Endothelial cell of umbilical vein (primary cell): Measurements from ENCODE around the gene TSHZ3. TPM values are rescaled to one million over a fixed set of nuclear protein-coding genes. Genes with fewer than 3 reads are reported as not detected.

Source experiments
- BruUV-seq: library from RNA; stranded (reverse); fragments of 400-500 nt; replicated peaks from 2 replicates; lab custom pipeline; 2021; lab: Mats Ljungman, UMichigan
- CTCF ChIA-PET: fragments of 300-600, 350-600 bp; sonication (Branson Sonifier 250); formaldehyde crosslinking; loops from one replicate; lab custom pipeline; 2021; ENCODE audit warnings: antibody characterized with exemption, inconsistent platforms; lab: Charles Lee
- POLR2A ChIA-PET: fragments of 300-600, 350-600 bp; sonication (Branson Sonifier 250); formaldehyde crosslinking; loops from one replicate; lab custom pipeline; 2021; ENCODE audit warnings: antibody characterized with exemption, inconsistent platforms; lab: Charles Lee
- DNase-seq: peaks from one replicate; pipeline ENCODE4 v3.0.0-alpha.2; 2011; ENCODE audit warnings: low read depth, low spot score
- FAIRE-seq: peaks from 2 replicates; lab custom pipeline; 2011; peaks lifted over from hg19 to GRCh38; lab: Jason Lieb, UNC
- H2AFZ ChIP-seq: 2 replicates; pipeline ENCODE4 v1.6.0; 2012; ENCODE audit warnings: low read depth, low read length, control low read depth, inconsistent platforms
- H3K27ac ChIP-seq: 2 replicates; pipeline ENCODE4 v1.5.1; 2011; ENCODE audit warnings: low read depth, mild to moderate bottlenecking, control low read depth, low read length, moderate library complexity; ENCODE audit not compliant: insufficient read depth
- H3K27me3 ChIP-seq, 2 experiments: 2 replicates each; pipeline versions ENCODE4 v1.6.0 to v1.6.1; 2011; ENCODE audit warnings: low read length in 2 of 2, mixed read lengths in 1 of 2; ENCODE audit not compliant: control insufficient read depth in 2 of 2, insufficient read depth in 2 of 2
- H3K36me3 ChIP-seq, 2 experiments: 2 replicates in 1 of 2; 3 replicates in 1 of 2; pipeline ENCODE4 v1.5.1; 2011; ENCODE audit warnings: low read length in 2 of 2, mild to moderate bottlenecking in 1 of 2, moderate library complexity in 1 of 2; ENCODE audit not compliant: control insufficient read depth in 2 of 2, insufficient read depth in 2 of 2; ENCODE audit errors: extremely low read depth in 1 of 2
- H3K4me1 ChIP-seq: 3 replicates; pipeline ENCODE4 v1.5.1; 2011; ENCODE audit warnings: mild to moderate bottlenecking, low read length; ENCODE audit not compliant: control insufficient read depth, insufficient read depth; ENCODE audit errors: extremely low read depth
- H3K4me2 ChIP-seq: 2 replicates; pipeline ENCODE4 v1.6.1; 2011; ENCODE audit warnings: low read length, control low read depth, mixed read lengths; ENCODE audit not compliant: insufficient read depth
- H3K4me3 ChIP-seq, 3 experiments: fragments of 200-600 bp in 1 of 3; sonication (generic), shearing (Covaris generic) in 1 of 3; replicated peaks in 1 of 3; 2 replicates each; pipeline ENCODE4 v1.5.1; 2011 to 2016; ENCODE audit warnings: control low read depth in 3 of 3, low read length in 3 of 3, mild to moderate bottlenecking in 2 of 3, inconsistent platforms in 1 of 3, low read depth in 1 of 3, moderate library complexity in 1 of 3; ENCODE audit not compliant: insufficient read depth in 1 of 3
- H3K79me2 ChIP-seq: 2 replicates; pipeline ENCODE4 v1.6.0; 2012; ENCODE audit warnings: low read length, inconsistent platforms; ENCODE audit not compliant: control insufficient read depth, insufficient read depth
- H3K9ac ChIP-seq: replicated peaks from 2 replicates; pipeline ENCODE3; 2011; ENCODE audit warnings: low read length, control low read depth; ENCODE audit not compliant: insufficient read depth; ENCODE audit errors: extremely low read depth
- H3K9me1 ChIP-seq: replicated peaks from 3 replicates; pipeline ENCODE4 v1.6.0; 2011; ENCODE audit warnings: mild to moderate bottlenecking, low read length; ENCODE audit not compliant: control insufficient read depth, insufficient read depth; ENCODE audit errors: extremely low read depth
- H3K9me3 ChIP-seq: replicated peaks from 2 replicates; pipeline ENCODE4 v1.5.1; 2012; ENCODE audit warnings: low read length, inconsistent platforms; ENCODE audit not compliant: control insufficient read depth, insufficient read depth
- H4K20me1 ChIP-seq: replicated peaks from 2 replicates; pipeline ENCODE3; 2011; ENCODE audit warnings: mild to moderate bottlenecking, low read length; ENCODE audit not compliant: control insufficient read depth, insufficient read depth; ENCODE audit errors: extremely low read depth
- CTCF ChIP-seq, 2 donors: IDR thresholded peaks; 1 replicate in 1 of 2; 2 replicates in 1 of 2; pipeline ENCODE4 v1.5.1; 2011; ENCODE audit warnings: low read length in 2 of 2, mild to moderate bottlenecking in 2 of 2, moderate library complexity in 2 of 2, control low read depth in 1 of 2, inconsistent platforms in 1 of 2, low read depth in 1 of 2; ENCODE audit not compliant: insufficient read depth in 1 of 2; ENCODE audit errors: extremely low read depth in 1 of 2
- EZH2 ChIP-seq: IDR thresholded peaks from 2 replicates; pipeline ENCODE4 v1.6.1; 2012; ENCODE audit warnings: borderline replicate concordance, low read depth, mild to moderate bottlenecking, moderate library complexity, low read length, inconsistent platforms; ENCODE audit not compliant: severe bottlenecking
- FOS ChIP-seq: IDR thresholded peaks from 2 replicates; pipeline ENCODE4 v1.6.1; 2011; ENCODE audit warnings: mild to moderate bottlenecking, low read length, moderate library complexity, borderline replicate concordance; ENCODE audit not compliant: insufficient read depth
- GATA2 ChIP-seq: IDR thresholded peaks from 2 replicates; pipeline ENCODE4 v1.7.0; 2011; ENCODE audit warnings: low read depth, mild to moderate bottlenecking, moderate library complexity, mixed read lengths, low read length; ENCODE audit not compliant: insufficient read length, insufficient read depth
- JUN ChIP-seq: IDR thresholded peaks from 2 replicates; pipeline ENCODE4 v1.6.1; 2011; ENCODE audit warnings: borderline replicate concordance, low read depth; ENCODE audit not compliant: insufficient read length, insufficient read depth
- MAX ChIP-seq: IDR thresholded peaks from 2 replicates; pipeline ENCODE4 v1.6.1; 2011; ENCODE audit not compliant: insufficient read depth, insufficient read length
- MYC ChIP-seq: IDR thresholded peaks from one replicate; pipeline ENCODE4 v1.6.1; 2011; ENCODE audit warnings: mild to moderate bottlenecking, low read depth, low read length
- POLR2A ChIP-seq: IDR thresholded peaks from 2 replicates; pipeline ENCODE4 v1.6.1; 2012; ENCODE audit warnings: low read depth, mild to moderate bottlenecking, control low read depth, low read length
- POLR2AphosphoS5 ChIP-seq: IDR thresholded peaks from 2 replicates; pipeline ENCODE4 v1.6.1; 2012; ENCODE audit warnings: low read depth, mild to moderate bottlenecking, control low read depth, low read length, moderate library complexity; ENCODE audit not compliant: insufficient read depth
- dilution Hi-C: fragments of 300-500 bp; cut with MboI; formaldehyde crosslinking; loops from one replicate; pipeline ENCODE4 v1.15.0; 2019; ENCODE audit warnings: low sequenced_read_pairs; ENCODE audit not compliant: extremely low pct_ligation_motif_present
- intact Hi-C: fragments of 100-400 bp; cut with micrococcal nuclease; formaldehyde crosslinking; loops from one replicate; pipeline ENCODE4 v1.10.0; 2022
- polyA plus RNA-seq, 4 experiments: library from polyadenylated mRNA; depleted of rRNA in 3 of 4; stranded (reverse) in 3 of 4; unstranded in 1 of 4; fragments of >200 nt; gene quantifications; 2 replicates each; pipeline versions ENCODE4 v1.2.1 to v1.2.3, GENCODE V29; 2011 to 2012; ENCODE audit warnings: missing spikeins in 1 of 4
- total RNA-seq: library from RNA; stranded (reverse); gene quantifications from 2 replicates; pipeline ENCODE4 v1.2.3, GENCODE V29; 2021

Gene TSHZ3
- total and polyA plus RNA-seq, 2 donors (not counting 3 experiments of a cell fraction or from before 2014, with no cell fraction given), result 1.2 to 6.2 TPM

- dilution Hi-C loops, result no loop called here
- H4K20me1 ChIP-seq, result no peaks in the 10 kb centered on the region
- no peaks in the 10 kb centered on the region for H3K27me3 ChIP-seq
- H2AFZ ChIP-seq, result no peak overlapping the region
- DNase-seq, result peak; percentile 4
- H3K9ac ChIP-seq, result no peak overlapping the region
- no TSS peak for BruUV-seq
- no peak for FAIRE-seq
- H3K36me3 ChIP-seq, result no peaks in the 10 kb centered on the region
- no peak overlapping the region for H3K4me3 ChIP-seq
- intact Hi-C loops, result loop anchor here (5.0 kb wide), 1 partner anchor 36 kb away; no protein-coding TSS in a partner anchor
- ChIA-PET POLR2A (no interaction called here), CTCF (no interaction called here)
- peaks cover 5% of the 10 kb centered on the region for H3K4me1 ChIP-seq
- H3K27ac ChIP-seq, result no peak overlapping the region
- TF ChIP-seq GATA2 (no peak), CTCF (IDR thresholded peaks at IDR 0.05; ENCODE audit: extremely low read depth in 1 of 2, insufficient read depth in 1 of 2, low read depth in 1 of 2, low read length in 2 of 2) (no peak), FOS (no peak), POLR2AphosphoS5 (no peak), JUN (no peak), MAX (no peak), EZH2 (no peak), MYC (no peak), POLR2A (no peak)
- no peaks in the 10 kb centered on the region for H3K9me3 ChIP-seq
- no peaks in the 10 kb centered on the region for H3K9me1 ChIP-seq
- H3K79me2 ChIP-seq, result no peaks in the 10 kb centered on the region
- H3K4me2 ChIP-seq, result no peak overlapping the region
These were observed 32.9 kb downstream of the TSHZ3 start for GRCh38 chr19:31316201-31316951.
